Measurements from ENCODE around the gene LKAAEAR1.

DNA sequence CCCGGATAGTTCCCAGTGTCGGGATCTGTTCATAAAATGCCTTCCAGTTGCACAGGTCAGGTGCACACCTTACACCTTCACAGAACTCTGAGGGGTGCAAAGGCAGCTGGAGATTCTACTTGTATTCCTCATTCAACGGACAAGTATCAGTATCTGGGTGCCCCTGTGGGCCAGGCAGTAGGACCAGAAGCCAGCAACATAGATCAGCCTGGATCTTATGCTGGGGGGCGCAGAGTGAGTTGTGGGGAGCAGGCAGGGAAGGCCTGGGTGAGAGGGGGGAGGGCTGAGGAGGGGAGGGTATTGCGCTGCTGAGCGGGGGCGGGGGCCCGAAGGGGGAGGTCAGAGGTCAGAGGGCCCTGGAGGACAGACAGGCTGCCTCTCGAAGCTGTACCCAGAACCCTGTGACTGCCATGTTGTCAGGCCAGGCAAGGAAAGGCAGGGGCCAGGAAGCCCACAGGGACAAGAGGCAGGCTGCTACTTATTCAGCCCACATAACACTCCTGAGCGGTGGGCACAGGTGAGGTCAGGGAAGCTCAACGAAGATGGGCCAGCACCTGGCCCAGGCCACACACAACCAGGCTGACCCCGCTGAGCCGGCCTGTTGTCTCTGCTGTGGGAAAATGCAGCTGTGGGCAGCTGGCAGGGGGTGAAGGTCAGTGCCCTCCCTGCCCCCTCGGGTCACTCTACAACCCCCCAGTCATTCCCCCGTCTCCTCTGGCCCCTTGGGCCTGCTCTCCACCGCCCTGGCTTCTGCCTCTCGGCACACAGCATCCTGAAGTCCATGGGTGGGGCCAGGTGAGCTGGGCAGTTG, 3.2 kb downstream of the LKAAEAR1 start:
- no peak for TF ChIP-seq POLR2A (IDR thresholded peaks at IDR 0.05)
- TF ChIP-seq, protein P1, sequence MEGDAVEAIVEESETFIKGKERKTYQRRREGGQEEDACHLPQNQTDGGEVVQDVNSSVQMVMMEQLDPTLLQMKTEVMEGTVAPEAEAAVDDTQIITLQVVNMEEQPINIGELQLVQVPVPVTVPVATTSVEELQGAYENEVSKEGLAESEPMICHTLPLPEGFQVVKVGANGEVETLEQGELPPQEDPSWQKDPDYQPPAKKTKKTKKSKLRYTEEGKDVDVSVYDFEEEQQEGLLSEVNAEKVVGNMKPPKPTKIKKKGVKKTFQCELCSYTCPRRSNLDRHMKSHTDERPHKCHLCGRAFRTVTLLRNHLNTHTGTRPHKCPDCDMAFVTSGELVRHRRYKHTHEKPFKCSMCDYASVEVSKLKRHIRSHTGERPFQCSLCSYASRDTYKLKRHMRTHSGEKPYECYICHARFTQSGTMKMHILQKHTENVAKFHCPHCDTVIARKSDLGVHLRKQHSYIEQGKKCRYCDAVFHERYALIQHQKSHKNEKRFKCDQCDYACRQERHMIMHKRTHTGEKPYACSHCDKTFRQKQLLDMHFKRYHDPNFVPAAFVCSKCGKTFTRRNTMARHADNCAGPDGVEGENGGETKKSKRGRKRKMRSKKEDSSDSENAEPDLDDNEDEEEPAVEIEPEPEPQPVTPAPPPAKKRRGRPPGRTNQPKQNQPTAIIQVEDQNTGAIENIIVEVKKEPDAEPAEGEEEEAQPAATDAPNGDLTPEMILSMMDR (IDR thresholded peaks at IDR 0.05): no peak
- no peak for TF ChIP-seq EP300 (IDR thresholded peaks at IDR 0.05)
- TF ChIP-seq POLR2AphosphoS5 (IDR thresholded peaks at IDR 0.05): no peak
